Neural progenitor cell (in vitro differentiated cells): ENCODE data around the gene STIM1.

Source experiments
- CTCF ChIP-seq: fragments of 200-600 bp; sonication (generic); IDR thresholded peaks from 2 replicates; pipeline ENCODE4 v1.5.1; 2017; ENCODE audit warnings: antibody characterized with exemption, mild to moderate bottlenecking
- EZH2 ChIP-seq: fragments of 200-600 bp; sonication (generic); IDR thresholded peaks from 2 replicates; pipeline ENCODE4 v1.6.1; 2017; ENCODE audit warnings: antibody characterized with exemption, mild to moderate bottlenecking, moderate library complexity

GRCh38 chr11:3946455-3947017 is 91.1 kb downstream of the STIM1 start:
- TF ChIP-seq CTCF (no peak), EZH2 (no peak)
